K562 (cell line): ENCODE measurements around the gene RAB1B. TPM values are rescaled to one million over a fixed set of nuclear protein-coding genes. Genes with fewer than 3 reads are reported as not detected.

Source experiments
- CBFA2T2 ChIP-seq: fragments of 450-650 bp; conservative IDR thresholded peaks from 2 replicates; pipeline ENCODE4 v1.6.1; 2017; ENCODE audit warnings: mild to moderate bottlenecking
- CHCHD3 ChIP-seq: fragments of 250-450 bp; sonication (Bioruptor Pico); IDR thresholded peaks from 2 replicates; pipeline ENCODE4 v2.1.2; 2022; ENCODE audit warnings: mild to moderate bottlenecking
- CSDE1 ChIP-seq, 2 experiments: fragments of 450-650 bp; IDR thresholded peaks; 2 replicates each; pipeline ENCODE4 v1.6.1; 2016; ENCODE audit warnings: mild to moderate bottlenecking in 1 of 2
- GMEB1 ChIP-seq: fragments of 250-450 bp; sonication (Bioruptor Pico); IDR thresholded peaks from 2 replicates; pipeline ENCODE4 v1.4.0; 2020; ENCODE audit warnings: mild to moderate bottlenecking
- IRF1 ChIP-seq: sonication (generic); formaldehyde crosslinking; IDR thresholded peaks from 2 replicates; pipeline ENCODE4 v1.8.0; 2022; ENCODE audit warnings: missing genetic modification reagents, mild to moderate bottlenecking, borderline replicate concordance
- NONO ChIP-seq, 2 experiments: fragments of 200-400 bp in 1 of 2; fragments of 450-650 bp in 1 of 2; formaldehyde crosslinking in 1 of 2; IDR thresholded peaks; 2 replicates each; pipeline ENCODE4 v1.6.1; 2017; ENCODE audit warnings: low read depth in 2 of 2, mild to moderate bottlenecking in 2 of 2, moderate library complexity in 2 of 2, low read length in 1 of 2
- NRF1 ChIP-seq, 2 experiments: fragments of 450-650 bp; IDR thresholded peaks in 1 of 2; conservative IDR thresholded peaks in 1 of 2; 2 replicates each; pipeline ENCODE4 v1.6.1; 2014; ENCODE audit warnings: mild to moderate bottlenecking in 2 of 2
- RNF219 ChIP-seq: fragments of 250-450 bp; sonication (Bioruptor Pico); IDR thresholded peaks from 2 replicates; pipeline ENCODE4 v1.5.0; 2022; ENCODE audit warnings: mild to moderate bottlenecking
- TBP ChIP-seq: optimal IDR thresholded peaks from 2 replicates; pipeline ENCODE3; 2011; ENCODE audit warnings: low read depth, low read length, improper control_type of control experiment
- ZBTB33 ChIP-seq: sonication (generic); formaldehyde crosslinking; IDR thresholded peaks from 2 replicates; pipeline ENCODE4 v1.8.1; 2023; ENCODE audit warnings: mild to moderate bottlenecking, missing genetic modification reagents
- ZNF3 ChIP-seq: fragments of 250-450 bp; sonication (Bioruptor Pico); IDR thresholded peaks from 2 replicates; pipeline ENCODE4 v1.5.0; 2021; ENCODE audit warnings: mild to moderate bottlenecking, moderate library complexity
- ZNF449 ChIP-seq: fragments of 250-450 bp; sonication (Bioruptor Pico); IDR thresholded peaks from 2 replicates; pipeline ENCODE4 v1.8.0; 2022; ENCODE audit warnings: moderate library complexity, mild to moderate bottlenecking, inconsistent platforms
- ZNF639 ChIP-seq, 2 experiments: fragments of 200-800 bp in 1 of 2; sonication (Bioruptor generic) in 1 of 2; sonication (generic) in 1 of 2; formaldehyde crosslinking in 1 of 2; IDR thresholded peaks in 1 of 2; conservative IDR thresholded peaks in 1 of 2; 2 replicates each; pipeline versions ENCODE4 v1.5.0 to v1.6.1; 2016 to 2020; ENCODE audit warnings: missing compliant biosample characterization in 1 of 2, missing genetic modification characterization in 1 of 2, missing genetic modification reagents in 1 of 2
- ZZZ3 ChIP-seq: fragments of 450-650 bp; IDR thresholded peaks from 2 replicates; pipeline ENCODE4 v1.6.1; 2016; ENCODE audit warnings: antibody characterized with exemption, mild to moderate bottlenecking, moderate library complexity
- polyA plus RNA-seq, 8 experiments: library from polyadenylated mRNA; depleted of rRNA in 4 of 8; stranded (reverse) in 5 of 8; unstranded in 3 of 8; fragments of >200 nt; fragmentation: Nextera tagmentation in 2 of 8; fragmentation: Illumina TruSeq in 1 of 8; extraction: Ambion mirVana in 2 of 8; extraction: Trizol in 1 of 8; gene quantifications; 2 replicates each; pipeline versions ENCODE4 v1.2.1 to v1.2.3, GENCODE V29; 2011 to 2014; ENCODE audit warnings: inconsistent platforms in 1 of 8, missing spikeins in 1 of 8
- total RNA-seq, 7 experiments: library from RNA; depleted of rRNA in 6 of 7; stranded (reverse); fragments of >200 nt in 6 of 7; fragmentation: Illumina TruSeq in 2 of 7; extraction: Trizol in 2 of 7; gene quantifications; 2 replicates each; pipeline versions ENCODE4 v1.2.1 to v1.2.3, GENCODE V29; 2011 to 2021; ENCODE audit warnings: low replicate concordance in 1 of 7

The RAB1B gene
- total and polyA plus RNA-seq, 9 of the 15 experiments (the other 6 are each of a cell fraction or from before 2014, with no cell fraction given): 5.6 to 146 (median 98.6) TPM

GRCh38 chr11:66282468-66283455 lies 14.3 kb downstream of the RAB1B start (continued):
- no peak for TF ChIP-seq ZNF449 (CRISPR knock-in tag)
- peak; percentile 29 for TF ChIP-seq TBP
- peak in 1 of 2 experiments; percentile 71; a peak in 1 of 4 replicates for TF ChIP-seq NONO (IDR thresholded peaks at IDR 0.05; ENCODE audit: low read depth in 2 of 2, low read length in 1 of 2)
- TF ChIP-seq CHCHD3 (CRISPR knock-in tag): no peak
- no peak for TF ChIP-seq ZNF3
- TF ChIP-seq RNF219: no peak
- TF ChIP-seq CSDE1 (IDR thresholded peaks at IDR 0.05): peak in 1 of 2 experiments; percentile 100; a peak in 2 of 4 replicates
- no peak for TF ChIP-seq GMEB1 (CRISPR knock-in tag)
- no peak for TF ChIP-seq ZZZ3
- TF ChIP-seq ZBTB33: peak; percentile 90
- TF ChIP-seq NRF1 (conservative IDR thresholded peaks at IDR 0.05 in 1 of 2, IDR thresholded peaks at IDR 0.05 in 1 of 2): peak; percentile 9 to 35; a peak in 3 of 4 replicates
- TF ChIP-seq IRF1: no peak
- TF ChIP-seq CBFA2T2: no peak
- no peak for TF ChIP-seq ZNF639 (CRISPR knock-in tag; conservative IDR thresholded peaks at IDR 0.05 in 1 of 2, IDR thresholded peaks at IDR 0.05 in 1 of 2)
